GM13976 (cell line): ENCODE results near the gene EXOC4.

ENCODE experiments used
- DNase-seq: peaks from one replicate; pipeline ENCODE4 v3.0.0; 2012; ENCODE audit warnings: low spot score
- in situ Hi-C: fragments of 300-500 bp; cut with MboI; formaldehyde crosslinking; loops from one replicate; pipeline ENCODE4 v1.12.0; 2022; ENCODE audit warnings: low sequenced_read_pairs, mixed read lengths, inconsistent platforms; ENCODE audit not compliant: unreplicated experiment
- TF ChIP-seq, protein P1 (sequence below): IDR thresholded peaks from 2 replicates; pipeline ENCODE4 v1.5.1; 2012; ENCODE audit warnings: borderline replicate concordance, mild to moderate bottlenecking; ENCODE audit not compliant: insufficient read depth; ENCODE audit errors: extremely low read depth, missing control alignments, control extremely low read depth

The EXOC4 gene

DNA sequence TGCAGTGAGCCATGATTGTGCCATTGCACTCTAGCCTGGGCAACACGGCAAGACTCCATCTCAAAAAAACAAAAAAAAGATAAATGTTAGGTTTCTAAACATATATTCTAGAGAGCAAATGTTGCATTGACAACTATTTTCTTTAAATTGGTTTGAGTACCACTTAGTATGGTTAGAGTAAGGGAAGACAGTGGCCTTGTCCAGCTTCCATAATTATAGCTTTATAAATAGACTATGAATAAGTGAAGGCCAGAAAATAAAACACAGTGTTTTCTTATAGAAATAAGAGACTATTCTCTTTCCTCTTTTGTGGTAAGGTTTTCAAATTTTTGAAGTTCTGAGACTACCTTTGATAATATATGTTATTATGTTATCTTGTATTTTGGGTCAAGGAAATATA is 50.5 kb downstream of the EXOC4 start:
- in situ Hi-C loops = no loop called here
- TF ChIP-seq, protein P1, sequence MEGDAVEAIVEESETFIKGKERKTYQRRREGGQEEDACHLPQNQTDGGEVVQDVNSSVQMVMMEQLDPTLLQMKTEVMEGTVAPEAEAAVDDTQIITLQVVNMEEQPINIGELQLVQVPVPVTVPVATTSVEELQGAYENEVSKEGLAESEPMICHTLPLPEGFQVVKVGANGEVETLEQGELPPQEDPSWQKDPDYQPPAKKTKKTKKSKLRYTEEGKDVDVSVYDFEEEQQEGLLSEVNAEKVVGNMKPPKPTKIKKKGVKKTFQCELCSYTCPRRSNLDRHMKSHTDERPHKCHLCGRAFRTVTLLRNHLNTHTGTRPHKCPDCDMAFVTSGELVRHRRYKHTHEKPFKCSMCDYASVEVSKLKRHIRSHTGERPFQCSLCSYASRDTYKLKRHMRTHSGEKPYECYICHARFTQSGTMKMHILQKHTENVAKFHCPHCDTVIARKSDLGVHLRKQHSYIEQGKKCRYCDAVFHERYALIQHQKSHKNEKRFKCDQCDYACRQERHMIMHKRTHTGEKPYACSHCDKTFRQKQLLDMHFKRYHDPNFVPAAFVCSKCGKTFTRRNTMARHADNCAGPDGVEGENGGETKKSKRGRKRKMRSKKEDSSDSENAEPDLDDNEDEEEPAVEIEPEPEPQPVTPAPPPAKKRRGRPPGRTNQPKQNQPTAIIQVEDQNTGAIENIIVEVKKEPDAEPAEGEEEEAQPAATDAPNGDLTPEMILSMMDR = no peak
- DNase-seq = no peak

DNA sequence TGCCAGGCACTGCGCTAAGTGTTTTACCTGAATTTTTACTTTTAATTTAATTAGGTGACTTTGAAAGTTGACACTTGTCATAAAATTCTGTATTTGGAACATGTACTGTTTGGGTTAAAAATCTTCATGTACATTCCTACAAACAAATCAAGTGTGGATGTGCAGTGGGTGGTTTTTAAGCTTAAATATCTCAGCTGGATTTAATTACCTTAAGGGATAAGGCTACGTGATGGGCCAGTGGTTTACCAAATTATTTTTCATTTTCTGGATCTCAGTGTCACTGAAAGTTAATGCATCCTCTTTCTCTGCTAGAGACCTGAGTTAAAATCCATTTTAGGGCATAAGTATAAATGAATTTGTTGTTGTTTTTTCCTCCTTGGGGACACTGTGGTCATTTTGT is 51.1 kb downstream of the EXOC4 start:
- no peak for DNase-seq
- TF ChIP-seq, protein P1 = no peak
- in situ Hi-C loops = no loop called here

DNA sequence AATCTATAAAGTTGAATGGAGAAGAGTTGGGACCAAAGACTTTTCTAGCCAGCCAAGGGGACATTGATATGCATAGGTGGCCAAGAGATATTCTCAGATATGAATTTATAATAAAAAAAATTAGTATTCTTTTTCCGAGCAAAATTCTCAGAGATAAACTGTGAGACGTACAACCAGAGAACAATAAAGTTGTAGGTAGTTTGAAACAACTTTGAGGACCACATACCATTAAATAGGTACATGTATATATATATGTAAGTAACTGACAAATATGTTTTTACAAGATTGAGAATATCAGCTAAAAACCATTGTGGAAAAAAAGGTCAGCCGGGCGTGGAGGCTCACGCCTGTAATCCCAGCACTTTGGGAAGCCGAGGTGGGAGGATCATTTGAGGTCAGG is 56.5 kb downstream of the EXOC4 start:
- in situ Hi-C loops = no loop called here
- no peak for DNase-seq
- TF ChIP-seq, protein P1 = no peak

DNA sequence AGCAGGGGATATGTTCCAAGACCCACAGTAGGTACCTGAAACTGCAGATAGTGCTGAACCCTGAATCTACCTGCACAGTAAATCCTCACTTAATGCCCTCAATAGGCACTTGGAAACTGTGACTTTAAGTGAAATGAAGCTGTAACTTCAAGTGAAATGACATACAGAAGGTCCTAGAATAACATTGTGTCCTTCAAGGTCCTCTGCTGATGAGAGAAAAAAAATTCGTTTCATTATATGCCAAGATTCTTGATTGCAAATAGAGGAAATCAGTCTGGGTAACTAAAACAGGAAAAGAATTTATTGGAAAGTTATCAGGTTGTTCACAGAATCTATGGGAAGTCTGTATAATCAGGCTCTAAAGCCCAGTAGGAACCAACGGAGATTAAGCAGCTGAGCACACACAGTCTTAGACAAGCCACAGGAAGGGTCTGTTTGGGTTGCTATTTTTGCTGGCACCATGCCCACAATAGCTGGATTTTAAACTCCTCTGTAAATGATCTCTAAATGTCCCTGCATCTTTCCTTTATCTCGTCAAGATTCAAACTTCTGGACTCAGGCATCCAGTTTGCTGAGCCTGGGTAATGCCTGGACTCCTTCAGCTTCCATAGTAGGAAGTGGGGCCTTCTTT is 57.5 kb downstream of the EXOC4 start:
- TF ChIP-seq, protein P1 = no peak
- in situ Hi-C loops = no loop called here
- no peak for DNase-seq

DNA sequence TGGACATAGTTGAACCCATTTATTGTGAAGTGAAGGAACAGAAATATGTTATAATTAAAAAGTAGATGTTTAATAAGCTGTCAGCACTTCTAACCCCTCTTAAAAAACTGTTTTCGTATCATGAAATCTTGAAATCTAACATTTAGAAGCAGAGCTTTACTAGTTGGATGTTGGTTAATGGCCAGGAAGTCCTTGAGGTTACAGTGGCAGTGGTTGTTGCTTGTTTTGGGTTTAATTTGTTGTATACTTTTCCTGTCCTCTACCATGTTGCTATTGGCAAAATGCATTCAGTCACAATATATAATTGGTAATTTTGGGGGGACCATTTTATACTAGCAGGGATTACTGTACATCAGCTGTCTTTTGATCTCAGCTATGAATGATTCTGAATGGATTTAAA is 60.7 kb downstream of the EXOC4 start:
- DNase-seq = no peak
- in situ Hi-C loops = no loop called here
- TF ChIP-seq, protein P1 = no peak

DNA sequence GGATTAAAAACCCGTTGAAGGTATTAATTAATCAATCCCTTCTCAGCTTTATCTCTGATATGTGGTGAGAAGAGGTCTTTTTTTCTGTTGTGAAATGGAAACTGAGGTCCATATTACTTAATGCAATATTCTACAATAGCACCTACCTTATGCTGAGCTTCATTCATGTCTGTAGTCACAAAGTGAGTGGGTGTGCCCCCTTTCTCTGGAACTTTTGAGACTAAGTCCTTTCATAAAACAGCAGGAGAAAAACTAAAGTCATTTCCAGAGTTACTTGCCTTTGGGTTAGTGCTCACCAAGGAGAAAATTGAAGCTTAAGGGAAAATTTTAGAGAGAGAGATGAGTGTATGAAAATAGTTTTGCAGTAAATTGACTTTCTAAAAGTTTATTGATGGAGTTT is 61.2 kb downstream of the EXOC4 start:
- in situ Hi-C loops = no loop called here
- DNase-seq = no peak

More for the DNA sequence above, 61.2 kb downstream of the EXOC4 start:
- TF ChIP-seq, protein P1 = no peak
